Upper lobe of left lung (tissue), 4 donors: ENCODE data around the gene LRIT2.

ENCODE experiments used
- EP300 ChIP-seq, 4 donors: sonication (generic); formaldehyde crosslinking; IDR thresholded peaks; one replicate each; pipeline ENCODE4 v1.5.1; 2017; ENCODE audit warnings: antibody characterized with exemption in 4 of 4, control low read depth in 2 of 4
- POLR2A ChIP-seq, 4 donors: fragments of 450-650 bp; IDR thresholded peaks; one replicate each; pipeline ENCODE4 v1.5.1; 2016 to 2017; ENCODE audit warnings: antibody characterized with exemption in 4 of 4, mild to moderate bottlenecking in 2 of 4
- POLR2AphosphoS5 ChIP-seq, 2 donors: sonication (generic); formaldehyde crosslinking; IDR thresholded peaks; one replicate each; pipeline ENCODE4 v1.5.1; 2017; ENCODE audit warnings: antibody characterized with exemption in 2 of 2
- TF ChIP-seq, protein P1 (sequence below), 6 experiments: fragments of 450-650 bp in 4 of 6; fragments of 200-600 bp in 2 of 6; sonication (generic) in 2 of 6; IDR thresholded peaks; one replicate each; pipeline ENCODE4 v1.5.1; 2016 to 2019; ENCODE audit warnings: antibody characterized with exemption in 6 of 6

DNA sequence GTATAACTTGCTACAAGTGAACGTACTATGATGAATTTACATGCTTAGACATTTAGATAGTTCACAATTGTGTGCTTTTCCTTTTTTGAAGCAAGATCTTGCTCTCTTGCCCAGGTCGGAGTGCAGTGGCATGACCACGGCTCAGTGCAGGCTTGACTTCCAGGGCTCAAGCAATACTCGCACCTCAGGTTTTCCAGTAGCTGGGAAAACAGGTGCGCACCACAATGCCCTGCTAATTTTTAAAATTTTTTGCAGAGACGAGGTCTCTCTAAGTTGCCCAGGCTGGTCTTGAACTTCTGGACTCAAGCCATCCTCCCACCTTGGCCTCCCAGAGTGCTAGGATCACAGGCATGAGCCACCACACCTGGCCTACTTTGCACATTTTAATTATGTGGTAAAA is 49.9 kb downstream of the LRIT2 start:
- TF ChIP-seq, protein P1, sequence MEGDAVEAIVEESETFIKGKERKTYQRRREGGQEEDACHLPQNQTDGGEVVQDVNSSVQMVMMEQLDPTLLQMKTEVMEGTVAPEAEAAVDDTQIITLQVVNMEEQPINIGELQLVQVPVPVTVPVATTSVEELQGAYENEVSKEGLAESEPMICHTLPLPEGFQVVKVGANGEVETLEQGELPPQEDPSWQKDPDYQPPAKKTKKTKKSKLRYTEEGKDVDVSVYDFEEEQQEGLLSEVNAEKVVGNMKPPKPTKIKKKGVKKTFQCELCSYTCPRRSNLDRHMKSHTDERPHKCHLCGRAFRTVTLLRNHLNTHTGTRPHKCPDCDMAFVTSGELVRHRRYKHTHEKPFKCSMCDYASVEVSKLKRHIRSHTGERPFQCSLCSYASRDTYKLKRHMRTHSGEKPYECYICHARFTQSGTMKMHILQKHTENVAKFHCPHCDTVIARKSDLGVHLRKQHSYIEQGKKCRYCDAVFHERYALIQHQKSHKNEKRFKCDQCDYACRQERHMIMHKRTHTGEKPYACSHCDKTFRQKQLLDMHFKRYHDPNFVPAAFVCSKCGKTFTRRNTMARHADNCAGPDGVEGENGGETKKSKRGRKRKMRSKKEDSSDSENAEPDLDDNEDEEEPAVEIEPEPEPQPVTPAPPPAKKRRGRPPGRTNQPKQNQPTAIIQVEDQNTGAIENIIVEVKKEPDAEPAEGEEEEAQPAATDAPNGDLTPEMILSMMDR (IDR thresholded peaks at IDR 0.05): no peak
- TF ChIP-seq EP300 (IDR thresholded peaks at IDR 0.05) (no peak), POLR2A (IDR thresholded peaks at IDR 0.05) (no peak), POLR2AphosphoS5 (IDR thresholded peaks at IDR 0.05) (no peak)
